Stimulated activated naive CD4-positive, alpha-beta T cell treated with Interleukin-2 at 50 U/mL for 16 hours (primary cell): ENCODE data around the gene COL26A1.

Experiments used
- DNase-seq: peaks from one replicate; lab custom pipeline; 2025; lab: John Stamatoyannopoulos, UW

COL26A1 gene

GRCh38 chr7:101373812-101374614, 11.3 kb downstream of the COL26A1 start:
- no peak for DNase-seq

GRCh38 chr7:101374990-101375389, 12.3 kb downstream of the COL26A1 start:
- DNase-seq = no peak

- DNase-seq = no peak
Observed at GRCh38 chr7:101376601-101377000, 13.9 kb downstream of the COL26A1 start.

GRCh38 chr7:101377189-101377736, 14.6 kb downstream of the COL26A1 start:
- DNase-seq = no peak

GRCh38 chr7:101378751-101379174, 16.1 kb downstream of the COL26A1 start:
- no peak for DNase-seq

- DNase-seq = no peak
Observed at GRCh38 chr7:101379302-101379701, 16.6 kb downstream of the COL26A1 start.

GRCh38 chr7:101381549-101382111, 19.0 kb downstream of the COL26A1 start:
- no peak for DNase-seq

GRCh38 chr7:101382937-101383336, 20.3 kb downstream of the COL26A1 start:
- DNase-seq = no peak

- no peak for DNase-seq
Observed at GRCh38 chr7:101386177-101386557, 23.5 kb downstream of the COL26A1 start.

- DNase-seq = no peak
Observed at GRCh38 chr7:101386558-101387231, 24.0 kb downstream of the COL26A1 start.

GRCh38 chr7:101390901-101391301, 28.2 kb downstream of the COL26A1 start:
- DNase-seq = no peak

GRCh38 chr7:101391991-101392390, 29.3 kb downstream of the COL26A1 start:
- no peak for DNase-seq

- DNase-seq = no peak
Observed at GRCh38 chr7:101393865-101394264, 31.2 kb downstream of the COL26A1 start.

GRCh38 chr7:101395376-101395775, 32.7 kb downstream of the COL26A1 start:
- DNase-seq = no peak

- DNase-seq = no peak
Observed at GRCh38 chr7:101397243-101397642, 34.6 kb downstream of the COL26A1 start.

- DNase-seq = no peak
Observed at GRCh38 chr7:101397770-101398324, 35.2 kb downstream of the COL26A1 start.

GRCh38 chr7:101398396-101399289, 36.0 kb downstream of the COL26A1 start:
- DNase-seq = no peak

- no peak for DNase-seq
Observed at GRCh38 chr7:101399759-101400158, 37.1 kb downstream of the COL26A1 start.

GRCh38 chr7:101400751-101401150, 38.1 kb downstream of the COL26A1 start:
- no peak for DNase-seq

GRCh38 chr7:101401390-101402080, 38.9 kb downstream of the COL26A1 start:
- no peak for DNase-seq
